Daoy (cell line): ENCODE measurements around the gene MAPKAPK2. TPM values are rescaled to one million over a fixed set of nuclear protein-coding genes. Genes with fewer than 3 reads are reported as not detected.

ENCODE experiments used
- DNase-seq: peaks from one replicate; pipeline ENCODE4 v3.0.0-alpha.2; 2015; ENCODE audit warnings: low read depth
- total RNA-seq: library from RNA; depleted of rRNA; stranded (reverse); fragments of >200 nt; shearing (Covaris generic); gene quantifications from 2 replicates; pipeline ENCODE4 v1.2.3, GENCODE V29; 2014

MAPKAPK2 gene
- total RNA-seq, 1 experiment from 2014 or later = 32.0 TPM

DNA sequence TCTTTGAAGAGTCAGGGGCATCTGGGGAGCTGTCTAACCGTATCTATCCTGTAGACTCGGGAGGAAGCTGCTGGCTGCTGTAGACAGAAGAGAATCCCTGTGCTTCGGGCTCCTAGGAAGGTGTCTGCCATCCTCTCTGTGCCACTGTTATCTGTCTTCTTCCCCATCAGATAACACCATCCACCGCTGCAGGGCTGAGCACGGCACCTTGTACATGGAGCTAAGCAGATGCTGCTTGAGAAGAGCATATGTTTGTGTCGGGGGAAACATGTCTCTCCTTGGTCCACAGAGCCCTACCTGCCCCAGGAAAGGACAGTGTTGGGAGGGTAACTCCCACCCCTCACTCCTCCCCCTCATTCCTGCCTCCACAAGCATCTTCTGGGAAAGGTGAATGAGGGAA, 1.4 kb upstream of the MAPKAPK2 start:
- no peak for DNase-seq

DNA sequence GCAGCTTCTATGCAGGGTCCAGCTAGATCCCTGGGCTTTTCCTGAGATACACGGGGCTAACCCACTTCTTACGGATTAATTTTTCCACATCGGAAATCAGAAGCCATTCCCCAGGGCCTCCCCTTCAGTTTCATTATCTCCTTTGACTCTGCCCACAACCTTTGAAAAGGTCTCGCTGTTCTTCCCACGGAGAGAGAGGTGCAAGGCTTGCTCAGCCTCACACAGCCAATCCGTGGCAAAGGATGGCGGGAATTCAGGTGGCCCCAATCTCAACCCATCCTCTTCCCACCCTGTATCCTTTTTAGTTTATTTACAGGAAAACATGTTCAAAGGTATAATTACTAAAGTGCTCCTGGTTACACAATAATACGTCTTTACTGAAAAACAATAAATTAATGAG, 702 bp upstream of the MAPKAPK2 start:
- no peak for DNase-seq

DNA sequence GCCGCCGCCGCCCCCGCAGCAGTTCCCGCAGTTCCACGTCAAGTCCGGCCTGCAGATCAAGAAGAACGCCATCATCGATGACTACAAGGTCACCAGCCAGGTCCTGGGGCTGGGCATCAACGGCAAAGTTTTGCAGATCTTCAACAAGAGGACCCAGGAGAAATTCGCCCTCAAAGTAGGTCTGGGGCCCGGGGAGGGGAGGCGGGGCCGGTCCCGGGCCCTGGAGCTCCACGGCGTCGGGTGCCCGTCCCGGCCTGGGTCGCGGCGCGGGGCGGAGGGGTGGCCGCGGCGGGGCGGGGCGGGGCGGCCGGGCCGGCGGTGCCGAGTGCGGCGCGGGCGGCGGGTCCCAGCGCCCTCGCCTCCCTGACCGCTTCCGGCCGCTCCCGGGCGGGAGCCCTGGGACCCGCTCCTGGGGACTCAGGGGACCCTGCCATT, 646 bp downstream of the MAPKAPK2 start:
- DNase-seq = peak; percentile 21

DNA sequence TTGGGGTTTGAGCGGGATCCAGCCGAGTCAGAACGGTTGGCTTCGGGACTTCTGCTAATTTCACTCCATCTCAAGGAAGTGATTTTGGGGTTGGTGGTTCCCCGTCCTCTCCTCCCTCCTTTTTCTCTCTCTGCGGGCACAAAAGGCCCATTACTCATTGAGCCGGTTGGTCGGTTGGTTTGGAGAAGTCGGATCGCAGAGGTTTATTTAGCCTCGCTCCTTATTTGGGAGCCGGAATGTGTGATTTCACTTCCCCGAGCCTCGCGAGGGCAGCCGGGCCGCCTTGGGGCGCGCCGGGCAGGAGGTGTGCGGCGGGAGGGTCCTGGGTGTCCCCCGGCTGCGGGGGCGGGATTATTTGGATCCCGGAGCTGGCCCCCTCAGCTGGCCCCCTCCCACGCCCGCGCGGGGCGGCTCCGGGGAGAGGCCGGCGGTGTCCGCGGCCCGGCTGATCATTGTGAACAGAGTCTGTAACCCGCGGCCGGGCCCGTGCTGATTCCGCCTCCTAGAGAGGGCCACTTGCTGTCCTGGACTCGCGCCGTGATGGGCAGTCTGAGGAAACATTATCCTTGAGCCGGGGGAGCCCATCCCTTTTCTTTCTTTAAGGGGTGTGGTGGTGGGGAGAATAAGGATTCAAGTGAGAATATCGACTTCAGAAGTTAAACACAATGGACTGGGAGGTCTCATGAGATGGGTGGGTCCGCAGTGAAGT, 1.2 kb downstream of the MAPKAPK2 start:
- DNase-seq = peak; percentile 76

DNA sequence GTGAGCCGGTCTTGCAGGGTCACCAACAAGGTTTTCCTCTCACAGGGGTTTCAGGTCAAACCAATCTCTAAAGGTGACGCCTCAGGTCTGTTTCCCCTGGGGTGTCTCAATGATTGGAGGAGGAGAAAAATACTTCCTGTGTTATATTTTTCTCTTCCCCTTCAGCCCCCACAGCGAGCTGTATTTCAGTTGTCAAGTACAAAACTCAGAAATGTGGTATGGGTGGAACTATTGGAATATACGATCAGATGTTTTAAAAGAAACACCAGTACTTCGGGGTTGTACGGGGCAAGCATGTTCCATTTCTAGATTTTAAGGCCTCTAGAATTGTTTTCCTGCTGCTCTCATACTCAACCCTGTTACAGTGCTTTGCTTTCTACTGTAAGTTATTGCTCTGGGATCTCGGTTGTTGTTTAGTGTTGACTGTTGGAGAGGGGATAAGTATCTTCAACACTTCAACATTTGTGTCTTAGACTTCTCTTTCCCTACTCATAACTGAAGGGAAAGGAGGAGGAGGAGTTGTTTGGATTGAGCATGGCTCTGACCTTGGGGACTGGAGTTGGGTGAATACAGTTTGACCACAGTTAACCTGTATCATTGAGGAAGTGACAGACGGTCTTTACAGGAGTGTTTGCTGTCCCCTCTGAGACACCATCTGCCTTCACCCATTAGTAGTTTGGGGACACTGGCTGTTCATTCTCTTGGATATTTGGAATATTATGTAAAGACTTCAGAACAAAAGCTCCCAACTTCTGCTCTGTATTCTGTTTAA, 2.0 kb downstream of the MAPKAPK2 start:
- DNase-seq = no peak

DNA sequence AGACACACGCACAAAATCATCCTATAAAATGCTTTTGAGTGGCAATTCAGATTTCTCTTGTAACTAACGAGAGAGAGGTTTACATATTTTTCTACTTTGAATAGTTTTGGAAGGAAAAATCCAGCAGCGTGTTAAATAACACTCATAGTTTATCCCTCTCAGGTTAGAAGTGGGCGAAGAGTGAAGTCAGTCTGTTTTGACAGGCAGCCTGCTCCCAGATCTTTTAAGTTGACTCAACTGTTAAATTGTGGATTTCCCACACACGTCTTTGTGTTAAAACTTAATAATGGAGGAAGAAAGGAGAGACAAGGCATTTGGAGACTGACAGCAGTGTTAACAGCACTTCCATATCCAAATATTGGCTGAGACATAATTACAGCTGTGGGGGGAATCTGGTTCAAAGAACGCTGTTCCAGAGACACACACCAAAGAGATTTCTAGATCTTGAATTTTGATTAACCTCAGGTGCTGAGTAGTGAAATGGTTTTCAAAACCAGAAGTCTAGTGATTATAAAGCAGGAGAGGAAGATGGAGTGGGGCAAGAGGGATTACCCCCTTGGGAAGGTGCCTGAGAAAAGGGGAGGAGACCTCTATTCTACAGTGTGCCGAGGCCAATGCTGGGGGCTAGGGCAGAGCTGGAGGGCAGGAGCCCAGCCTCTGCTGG, 2.7 kb downstream of the MAPKAPK2 start:
- DNase-seq = no peak

DNA sequence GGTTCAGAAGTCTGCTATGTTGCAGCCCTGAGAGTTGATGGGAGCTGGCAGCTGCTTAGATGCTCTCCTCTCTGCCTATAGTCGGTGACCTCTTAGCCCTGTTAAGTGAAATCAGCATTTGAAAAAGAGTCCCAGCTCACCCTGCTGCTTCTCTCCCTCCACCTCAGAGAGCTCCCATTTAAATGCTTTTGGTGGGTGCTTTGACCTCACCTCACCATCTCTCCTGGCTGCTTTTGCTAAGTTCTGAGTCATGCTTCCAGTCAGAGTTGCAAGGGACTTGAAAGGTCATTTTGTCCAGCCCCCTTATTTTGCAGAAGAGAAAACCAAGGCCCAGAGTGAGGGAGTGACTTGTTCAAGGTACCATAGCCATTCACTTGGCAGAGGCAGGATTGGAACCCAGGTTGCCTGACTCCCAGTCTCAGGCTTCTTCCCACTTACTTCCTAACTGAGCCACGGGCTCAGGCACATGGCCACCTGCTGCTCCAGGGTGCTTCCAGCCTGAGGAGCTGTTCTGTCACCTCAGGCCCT, 3.3 kb downstream of the MAPKAPK2 start:
- DNase-seq = peak; percentile 31

DNA sequence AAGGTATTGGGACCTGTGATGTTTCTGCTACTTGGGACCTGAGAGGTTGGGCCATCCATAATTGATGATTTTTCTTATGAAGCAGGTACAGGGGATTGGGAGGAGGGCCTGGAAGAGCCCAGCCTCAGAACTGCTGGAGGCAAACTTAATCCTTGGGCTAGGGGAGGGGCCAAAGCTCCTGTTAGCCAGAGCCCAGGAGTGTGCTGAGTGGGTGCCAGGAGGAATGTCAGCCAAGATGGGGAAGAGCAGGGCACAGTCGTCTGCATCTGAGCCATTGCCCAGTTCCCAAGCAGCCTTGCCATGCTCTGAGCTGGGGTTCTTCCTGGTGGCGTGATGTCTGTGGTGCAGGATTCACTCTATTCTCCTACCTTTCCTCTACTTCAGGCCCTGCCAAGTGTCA, 5.8 kb downstream of the MAPKAPK2 start:
- DNase-seq = no peak

DNA sequence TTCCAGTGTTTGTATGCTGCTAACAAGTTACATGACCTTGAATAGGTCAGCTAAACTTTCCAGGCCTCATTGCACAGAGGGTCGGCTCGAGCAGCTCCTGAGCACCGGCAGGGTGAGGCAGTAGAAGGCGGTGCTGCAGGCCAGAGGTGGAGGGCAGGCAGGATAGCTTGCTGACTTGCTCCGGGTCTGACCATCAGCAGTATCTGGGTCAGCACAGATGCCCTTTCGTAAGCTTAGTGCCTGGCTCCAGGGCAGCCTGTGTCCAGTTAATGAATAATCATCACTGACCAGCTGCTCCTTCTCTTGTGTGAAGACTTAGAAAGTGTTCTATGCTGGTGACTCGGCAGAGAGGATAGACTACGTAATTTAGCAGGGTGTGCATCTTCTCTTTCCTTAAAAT, 6.9 kb downstream of the MAPKAPK2 start:
- DNase-seq = no peak

DNA sequence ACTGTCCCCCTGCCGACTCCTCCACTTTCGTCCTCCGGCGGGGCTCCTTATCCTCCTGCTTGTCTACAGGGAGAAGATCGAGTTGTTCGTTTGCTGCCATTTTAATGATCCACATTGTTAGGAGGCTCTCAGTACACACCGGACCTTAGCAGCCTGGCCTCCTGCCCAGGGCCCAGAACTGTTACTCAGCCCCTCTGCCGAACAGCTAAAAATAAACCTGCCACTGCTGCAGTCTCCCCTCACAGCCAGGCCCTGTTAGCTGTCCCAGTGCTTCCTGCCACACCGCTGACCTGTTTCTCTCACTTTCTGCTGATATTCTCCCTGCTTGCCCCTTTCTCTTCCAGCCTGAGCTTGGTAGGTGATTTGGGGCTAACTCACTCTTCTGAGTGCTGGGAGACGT, 8.3 kb downstream of the MAPKAPK2 start:
- DNase-seq = peak; percentile 74

DNA sequence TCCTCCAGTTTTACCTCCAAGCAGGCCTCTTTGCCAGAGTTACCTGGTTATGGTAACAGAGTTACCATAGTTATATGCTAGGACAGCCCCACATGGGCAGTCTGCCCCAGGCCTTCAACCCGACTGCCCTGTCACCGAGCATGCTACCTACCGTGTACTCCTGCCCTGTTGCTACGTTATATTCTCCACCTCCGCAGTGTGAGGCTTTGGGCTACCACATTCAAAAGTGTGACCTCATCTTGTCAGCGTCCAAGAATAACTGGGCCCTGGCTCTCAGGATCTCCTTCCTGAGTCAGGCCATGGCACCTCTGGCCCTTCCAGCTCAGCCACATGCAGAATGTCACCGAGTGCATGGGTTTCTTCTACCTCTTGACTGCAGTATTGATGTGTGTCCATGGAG, 8.9 kb downstream of the MAPKAPK2 start:
- peak; percentile 55 for DNase-seq

DNA sequence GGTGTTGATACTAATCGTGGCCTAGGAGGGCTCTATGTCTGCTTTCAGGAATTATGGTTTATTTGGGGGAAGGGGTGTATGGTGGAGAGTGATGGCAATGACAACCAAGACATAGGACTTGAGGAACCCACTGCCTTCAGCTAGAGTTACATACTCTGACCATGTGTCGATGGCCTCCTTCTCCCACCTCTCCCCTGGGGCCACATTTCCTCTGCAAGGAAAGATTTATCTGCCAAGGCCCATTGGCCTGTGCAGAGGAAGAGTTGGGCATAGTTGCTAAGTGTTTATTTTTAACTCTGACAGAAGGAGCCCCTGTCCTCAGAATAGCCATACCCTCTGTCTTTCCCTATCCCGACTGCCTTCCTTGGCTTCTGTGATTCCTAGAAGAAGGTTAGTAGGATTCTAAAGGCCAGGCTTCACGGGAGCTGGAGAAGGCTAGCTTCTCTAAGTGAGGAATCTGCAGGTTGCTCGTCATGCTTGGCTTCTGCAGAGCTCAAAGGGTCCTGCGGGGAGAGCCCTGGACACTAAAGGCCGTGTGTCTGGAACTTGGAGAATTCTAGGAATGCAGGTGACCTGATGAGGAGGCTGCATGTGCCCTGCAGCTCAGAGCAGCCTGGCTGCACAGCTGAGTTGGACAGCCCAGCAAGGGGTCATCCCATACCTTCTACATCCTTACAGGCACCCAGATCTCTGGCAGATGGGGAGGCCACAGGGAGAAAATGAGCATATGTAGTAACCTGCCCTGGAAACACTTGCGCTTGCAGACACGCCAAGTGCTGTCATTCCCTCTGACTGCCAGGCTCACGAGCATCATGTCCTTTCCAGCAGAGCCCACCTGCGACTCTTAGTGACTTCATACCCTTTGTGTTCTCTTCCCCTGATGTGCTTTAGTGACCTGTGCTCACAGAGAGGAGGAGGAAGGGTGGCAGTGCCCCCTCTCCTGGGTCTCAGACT, 9.7 kb downstream of the MAPKAPK2 start:
- no peak for DNase-seq

DNA sequence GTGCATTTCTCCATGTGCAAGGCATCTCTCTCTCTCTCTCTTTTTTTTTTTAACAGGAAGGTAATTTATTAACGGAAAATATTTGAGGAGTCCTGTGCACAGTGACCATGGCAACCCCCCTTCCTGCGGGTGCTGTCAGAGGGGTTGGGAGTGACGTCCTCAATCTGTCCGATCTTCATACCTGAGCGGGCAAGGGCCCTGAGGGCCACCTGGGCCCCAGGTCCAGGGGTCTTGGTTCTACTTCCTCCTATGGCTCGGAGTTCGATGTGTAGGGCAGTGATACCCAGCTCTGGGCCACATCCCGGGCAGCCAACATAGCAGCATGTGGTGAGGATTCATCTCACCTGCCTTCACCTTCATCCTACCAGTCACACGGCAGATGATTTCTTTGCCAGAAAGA, 11.0 kb downstream of the MAPKAPK2 start:
- no peak for DNase-seq

DNA sequence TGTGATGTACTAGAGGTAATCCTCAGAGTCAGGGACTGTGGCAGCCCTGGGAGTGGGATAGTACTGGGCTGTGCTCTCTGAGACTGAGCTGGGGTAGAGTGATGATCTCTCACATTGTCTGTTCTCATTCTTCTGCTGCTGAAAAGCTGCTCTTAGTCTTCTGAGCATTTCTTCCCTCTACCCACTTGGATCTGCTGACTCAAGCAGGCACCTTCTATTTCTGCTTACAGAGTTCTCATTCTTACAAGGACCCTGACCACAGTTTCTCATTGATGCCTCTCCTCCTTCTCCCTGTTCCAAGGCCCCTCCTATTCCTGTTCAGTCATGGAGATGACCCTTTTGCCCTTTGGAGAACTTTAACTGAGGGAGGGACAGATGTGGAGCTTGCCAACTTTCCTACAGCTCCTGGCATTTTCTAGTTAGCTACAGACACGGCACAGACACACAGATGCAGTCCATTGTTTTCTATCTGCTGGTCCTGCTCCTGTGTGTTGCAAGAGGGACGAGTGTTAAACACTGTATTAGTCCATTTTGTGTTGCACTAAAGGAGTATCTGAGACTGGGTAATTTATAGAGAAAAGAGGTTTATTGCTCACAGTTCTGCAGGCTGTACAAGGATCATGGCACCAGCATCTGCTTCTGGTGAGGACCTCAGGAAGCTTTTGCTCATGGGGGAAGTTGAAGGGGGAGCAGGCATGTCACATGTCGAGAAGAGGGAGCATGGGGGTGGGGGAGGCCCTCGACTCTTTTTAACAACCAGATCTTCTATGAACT, 12.3 kb downstream of the MAPKAPK2 start:
- no peak for DNase-seq

DNA sequence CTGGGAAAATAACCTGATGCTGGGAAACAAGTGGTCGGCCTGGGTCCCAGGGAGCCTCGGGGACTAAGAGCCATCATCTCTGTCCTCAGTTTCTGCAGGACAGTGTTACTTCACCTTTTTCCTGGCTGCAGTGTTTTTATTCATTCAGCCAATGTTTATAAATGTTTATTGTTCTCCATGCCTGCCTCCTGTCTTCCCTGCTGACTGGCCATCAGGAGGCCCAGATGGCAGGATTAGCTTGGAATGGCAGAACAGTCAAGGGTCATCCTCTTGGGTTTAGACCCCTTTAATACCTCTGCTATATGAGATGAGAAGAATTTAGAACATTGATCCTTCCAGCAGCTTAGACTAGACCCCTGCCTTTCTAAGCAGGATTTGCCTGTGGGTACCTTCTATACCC, 13.3 kb downstream of the MAPKAPK2 start:
- no peak for DNase-seq

DNA sequence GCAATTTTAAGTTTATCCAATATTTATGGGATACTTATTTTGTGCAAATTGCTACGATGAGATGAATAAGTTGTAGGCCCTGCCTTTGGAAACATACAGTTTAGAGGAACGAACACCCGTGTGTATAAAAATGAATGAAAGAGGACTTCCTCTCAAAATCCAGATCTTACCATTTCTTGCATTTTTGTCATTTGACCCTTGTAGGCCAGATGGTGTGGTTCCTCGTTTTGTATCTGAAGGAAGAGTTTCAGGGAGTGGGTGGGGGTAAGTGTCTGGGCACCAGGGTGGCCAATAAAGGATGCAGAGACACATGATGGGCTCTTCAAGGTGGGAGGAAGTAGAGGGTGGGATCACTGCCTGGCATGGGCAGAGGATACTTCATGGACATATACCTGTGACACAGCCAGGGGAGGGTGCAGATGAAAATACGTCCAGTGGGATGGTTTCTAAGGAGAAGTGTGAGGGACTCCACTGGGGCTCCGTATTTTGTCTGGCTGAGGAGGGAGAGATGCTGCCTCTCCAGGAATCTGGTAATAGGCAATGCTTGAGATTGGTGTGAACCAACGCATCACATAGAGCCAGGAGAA, 14.4 kb downstream of the MAPKAPK2 start:
- no peak for DNase-seq

DNA sequence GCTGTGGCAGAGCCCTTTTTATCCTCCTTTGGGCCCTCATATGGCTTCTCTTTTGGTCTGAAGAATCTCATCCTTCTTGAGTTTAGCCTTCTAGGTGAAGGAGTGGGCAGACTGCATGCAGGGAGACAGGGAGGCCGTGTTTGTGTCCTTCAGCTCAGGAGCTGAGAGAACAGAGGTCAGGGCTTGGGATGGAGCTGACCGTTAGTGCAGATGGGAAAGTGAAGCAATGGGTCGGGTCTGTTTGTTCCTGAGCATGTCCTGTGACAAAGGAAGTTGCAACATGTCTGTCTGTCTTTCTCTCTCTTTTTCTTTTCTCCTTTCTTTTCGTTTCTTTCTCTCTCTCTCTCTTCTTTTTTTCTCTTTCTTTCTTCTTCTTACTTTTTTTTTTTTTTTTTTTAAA, 14.9 kb downstream of the MAPKAPK2 start:
- DNase-seq = no peak

DNA sequence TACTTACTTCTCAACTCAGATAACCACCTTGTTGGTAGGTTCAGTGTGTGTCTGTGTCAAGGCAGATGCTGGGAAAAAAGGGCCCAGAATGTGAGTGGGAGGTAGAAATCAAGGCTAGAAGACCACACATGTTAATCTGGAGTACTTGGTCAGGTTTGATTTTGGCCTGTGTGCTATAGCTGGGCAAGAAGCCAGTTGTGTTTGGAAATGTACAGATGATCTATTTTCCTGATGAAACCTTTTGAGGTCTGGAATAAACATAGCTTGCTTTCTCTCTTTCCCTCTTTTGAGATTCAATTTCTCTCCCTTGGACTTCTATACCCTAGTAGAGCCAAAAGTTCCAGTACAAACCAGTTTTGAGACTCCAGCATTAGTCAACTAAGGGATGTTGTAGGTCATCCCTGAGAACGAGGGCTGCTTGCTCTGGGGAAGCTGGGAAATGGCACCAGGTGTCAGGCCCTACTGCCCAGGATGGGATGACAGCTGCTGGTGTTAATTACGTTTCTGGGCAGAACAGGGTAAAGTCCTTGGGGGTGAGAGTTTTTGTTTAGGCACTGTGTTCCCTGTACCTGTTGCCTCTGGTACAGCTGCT, 15.8 kb downstream of the MAPKAPK2 start:
- DNase-seq = no peak

DNA sequence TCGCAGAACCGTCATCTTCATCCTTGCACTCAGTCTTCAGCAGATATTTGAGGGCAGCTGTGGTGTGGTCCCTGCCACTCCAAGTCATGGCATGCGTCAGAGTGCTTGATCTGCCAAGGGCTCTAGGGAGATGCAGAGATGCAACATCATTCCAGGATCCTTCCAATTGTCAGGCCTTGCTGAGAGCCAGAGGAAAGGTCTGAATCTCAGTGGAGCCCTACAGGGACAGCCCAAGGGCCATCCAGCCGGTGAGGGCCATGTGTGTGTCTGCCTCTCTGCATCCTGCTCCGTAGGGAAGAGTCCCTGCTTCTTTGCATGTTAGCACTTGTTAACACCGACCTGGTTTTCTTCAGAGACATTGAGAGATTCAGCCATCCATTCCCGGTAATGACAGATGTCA, 17.6 kb downstream of the MAPKAPK2 start:
- no peak for DNase-seq

DNA sequence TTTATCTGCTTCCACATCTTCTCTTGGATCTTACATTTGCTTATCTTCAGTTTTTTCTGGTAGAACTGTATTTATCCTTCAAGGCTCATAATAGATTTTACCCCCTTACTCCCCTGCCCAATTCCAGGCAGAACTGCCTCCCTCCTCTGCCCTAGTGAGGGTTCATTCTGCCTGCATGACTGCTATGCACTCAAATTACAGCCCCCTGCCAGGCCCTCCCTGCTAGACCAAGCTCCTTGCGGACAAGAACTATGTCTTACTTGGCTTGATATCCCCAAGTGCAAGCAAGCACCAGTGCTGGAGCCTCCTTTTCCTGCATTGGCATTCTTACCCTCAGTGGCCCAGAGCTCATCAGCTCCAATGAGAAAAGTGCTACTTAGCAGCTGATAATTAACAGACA, 18.1 kb downstream of the MAPKAPK2 start:
- no peak for DNase-seq
